HEK293T (cell line): ENCODE data around the gene AP1G1.

Experiments used
- FOXK2 ChIP-seq: fragments of 450-650 bp; IDR thresholded peaks from 2 replicates; pipeline ENCODE4 v1.6.1; 2016; ENCODE audit warnings: mild to moderate bottlenecking
- L3MBTL2 ChIP-seq: fragments of 450-650 bp; conservative IDR thresholded peaks from 2 replicates; pipeline ENCODE4 v1.6.1; 2016; ENCODE audit warnings: mild to moderate bottlenecking
- SP1 ChIP-seq: fragments of 450-650 bp; IDR thresholded peaks from 2 replicates; pipeline ENCODE4 v1.6.1; 2017
- ZNF384 ChIP-seq: fragments of 450-650 bp; IDR thresholded peaks from 2 replicates; pipeline ENCODE4 v1.6.1; 2016

GRCh38 chr16:71758293-71758760 is 50.3 kb downstream of the AP1G1 start:
- TF ChIP-seq ZNF384 (no peak), FOXK2 (no peak), L3MBTL2 (no peak), SP1 (no peak)
